Chondrocyte (in vitro differentiated cells): ENCODE results near the gene LRRK1. TPM values are rescaled to one million over a fixed set of nuclear protein-coding genes. Genes with fewer than 3 reads are reported as not detected.

ENCODE experiments used
- DNase-seq: peaks from one replicate; pipeline ENCODE4 v3.0.0; 2021; ENCODE audit warnings: mixed read lengths, low spot score
- H3K27ac Mint-ChIP-seq: one replicate; pipeline ENCODE4 v1.8.0; 2021; ENCODE audit warnings: mild to moderate bottlenecking, moderate library complexity, mixed read lengths; ENCODE audit not compliant: unreplicated experiment
- H3K27me3 Mint-ChIP-seq: 2 replicates; pipeline ENCODE4 v1.8.0; 2021; ENCODE audit warnings: low read depth, mixed read lengths
- H3K36me3 Mint-ChIP-seq: 2 replicates; pipeline ENCODE4 v1.8.0; 2021; ENCODE audit warnings: low read depth, mixed read lengths
- H3K4me1 Mint-ChIP-seq: 2 replicates; pipeline ENCODE4 v1.8.0; 2021; ENCODE audit warnings: low read depth, mild to moderate bottlenecking, mixed read lengths
- H3K4me3 Mint-ChIP-seq: one replicate; pipeline ENCODE4 v1.8.0; 2021; ENCODE audit warnings: mild to moderate bottlenecking, moderate library complexity, mixed read lengths; ENCODE audit not compliant: unreplicated experiment
- H3K9me3 Mint-ChIP-seq: 2 replicates; pipeline ENCODE4 v1.8.0; 2021; ENCODE audit warnings: low read depth, mixed read lengths
- total RNA-seq: library from RNA; stranded (reverse); gene quantifications from 3 replicates; pipeline ENCODE4 v1.2.1, GENCODE V29; 2021
- TF ChIP-seq, protein P1 (sequence below): fragments of 200-600 bp; sonication (generic); IDR thresholded peaks from 2 replicates; pipeline ENCODE4 v1.5.0; 2021; ENCODE audit warnings: antibody characterized with exemption, mild to moderate bottlenecking, moderate library complexity

The LRRK1 gene
- total RNA-seq, 1 donor from 2014 or later, result 10.1 TPM

- DNase-seq, result no peak
- TF ChIP-seq, protein P1, sequence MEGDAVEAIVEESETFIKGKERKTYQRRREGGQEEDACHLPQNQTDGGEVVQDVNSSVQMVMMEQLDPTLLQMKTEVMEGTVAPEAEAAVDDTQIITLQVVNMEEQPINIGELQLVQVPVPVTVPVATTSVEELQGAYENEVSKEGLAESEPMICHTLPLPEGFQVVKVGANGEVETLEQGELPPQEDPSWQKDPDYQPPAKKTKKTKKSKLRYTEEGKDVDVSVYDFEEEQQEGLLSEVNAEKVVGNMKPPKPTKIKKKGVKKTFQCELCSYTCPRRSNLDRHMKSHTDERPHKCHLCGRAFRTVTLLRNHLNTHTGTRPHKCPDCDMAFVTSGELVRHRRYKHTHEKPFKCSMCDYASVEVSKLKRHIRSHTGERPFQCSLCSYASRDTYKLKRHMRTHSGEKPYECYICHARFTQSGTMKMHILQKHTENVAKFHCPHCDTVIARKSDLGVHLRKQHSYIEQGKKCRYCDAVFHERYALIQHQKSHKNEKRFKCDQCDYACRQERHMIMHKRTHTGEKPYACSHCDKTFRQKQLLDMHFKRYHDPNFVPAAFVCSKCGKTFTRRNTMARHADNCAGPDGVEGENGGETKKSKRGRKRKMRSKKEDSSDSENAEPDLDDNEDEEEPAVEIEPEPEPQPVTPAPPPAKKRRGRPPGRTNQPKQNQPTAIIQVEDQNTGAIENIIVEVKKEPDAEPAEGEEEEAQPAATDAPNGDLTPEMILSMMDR, result no peak
- Mint-ChIP-seq H3K4me1 (peaks cover 17% of the 10 kb centered on the region), H3K27ac (no peak overlapping the region), H3K4me3 (no peak overlapping the region), H3K27me3 (no peaks in the 10 kb centered on the region), H3K36me3 (no peaks in the 10 kb centered on the region), H3K9me3 (peaks cover 4% of the 10 kb centered on the region)
Measured at GRCh38 chr15:100901296-100901695, 17.9 kb upstream of the LRRK1 start.

DNA sequence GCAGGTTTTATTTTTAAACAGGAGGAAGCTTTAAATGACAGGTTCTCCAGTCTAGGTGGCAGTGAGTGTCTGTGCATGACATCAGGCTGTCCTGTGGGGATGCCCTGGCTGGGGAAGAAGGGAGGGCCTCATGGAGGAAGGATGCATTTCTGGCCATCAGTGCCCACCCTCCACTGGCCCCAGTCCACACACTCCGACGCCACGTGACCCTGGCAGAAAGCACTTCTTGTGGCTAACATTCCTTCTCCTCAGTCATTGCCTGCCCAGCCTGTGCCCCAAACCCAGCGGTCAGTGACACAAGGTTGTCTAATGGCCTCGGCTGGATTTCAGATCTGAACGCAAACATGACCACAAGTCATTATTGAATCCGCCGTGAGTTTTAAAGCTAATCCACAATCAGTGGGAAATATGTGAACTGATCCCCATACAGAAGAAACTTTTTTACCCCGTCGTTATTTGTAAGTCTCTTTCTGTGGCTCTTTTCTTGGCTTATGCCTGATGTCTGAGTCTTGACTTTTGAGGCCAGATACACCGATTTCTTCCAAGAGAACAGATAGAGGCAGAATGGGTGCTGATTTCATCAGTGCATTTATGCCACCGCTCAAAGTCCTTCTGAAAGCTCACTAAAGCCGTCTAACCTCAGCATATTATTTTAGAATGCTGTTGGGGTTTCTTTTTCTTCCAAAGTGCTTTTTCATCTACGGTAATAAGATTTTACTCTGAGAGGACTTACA, 17.3 kb upstream of the LRRK1 start:
- no peak for DNase-seq
- Mint-ChIP-seq H3K4me3 (peak overlapping the region; percentile 47), H3K27me3 (no peaks in the 10 kb centered on the region), H3K9me3 (peaks cover 4% of the 10 kb centered on the region), H3K27ac (peak overlapping the region; percentile 77), H3K36me3 (no peaks in the 10 kb centered on the region), H3K4me1 (peaks cover 17% of the 10 kb centered on the region)
- TF ChIP-seq, protein P1, result no peak

GRCh38 chr15:100902436-100903167, 16.6 kb upstream of the LRRK1 start:
- TF ChIP-seq, protein P1, result no peak
- Mint-ChIP-seq H3K36me3 (no peaks in the 10 kb centered on the region), H3K9me3 (peaks cover 4% of the 10 kb centered on the region), H3K4me3 (peak overlapping the region; percentile 47), H3K4me1 (peaks cover 17% of the 10 kb centered on the region), H3K27ac (peak overlapping the region; percentile 77), H3K27me3 (no peaks in the 10 kb centered on the region)
- DNase-seq, result no peak

DNA sequence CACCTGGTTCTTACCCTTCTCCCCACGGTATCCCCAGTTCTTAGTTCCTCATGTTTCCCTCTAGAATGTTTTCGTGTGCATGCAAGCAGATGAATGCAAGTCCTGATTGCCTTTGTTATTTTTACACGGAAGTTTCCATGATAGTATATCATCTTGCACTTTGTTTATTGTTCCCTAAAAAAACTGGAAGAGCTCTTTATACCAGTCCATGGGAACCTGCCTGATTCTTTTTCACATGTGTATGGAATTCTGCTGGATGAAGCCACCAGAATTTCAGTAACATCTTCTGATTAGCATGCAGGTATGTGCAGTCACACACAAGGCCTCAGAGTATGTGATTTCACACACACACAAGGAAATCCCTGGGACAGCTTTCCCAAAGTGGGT, 16.0 kb upstream of the LRRK1 start:
- no peak for DNase-seq
- Mint-ChIP-seq H3K36me3 (no peaks in the 10 kb centered on the region), H3K27me3 (no peaks in the 10 kb centered on the region), H3K27ac (no peak overlapping the region), H3K4me1 (peaks cover 17% of the 10 kb centered on the region), H3K4me3 (no peak overlapping the region), H3K9me3 (peaks cover 4% of the 10 kb centered on the region)
- TF ChIP-seq, protein P1, result no peak

- H3K27me3 Mint-ChIP-seq, result no peaks in the 10 kb centered on the region
- TF ChIP-seq, protein P1, result no peak
- no peak overlapping the region for H3K4me3 Mint-ChIP-seq
- no peaks in the 10 kb centered on the region for H3K36me3 Mint-ChIP-seq
- peaks cover 4% of the 10 kb centered on the region for H3K9me3 Mint-ChIP-seq
- no peak for DNase-seq
- H3K27ac Mint-ChIP-seq, result no peak overlapping the region
- H3K4me1 Mint-ChIP-seq, result peaks cover 17% of the 10 kb centered on the region
Measured at GRCh38 chr15:100905850-100906249, 13.3 kb upstream of the LRRK1 start.
